IPS-15b (cell line): Measurements from ENCODE around the gene TGM5.
"Not testable (repeated sequence)": the region's sequence is repeated elsewhere in the genome, so short reads cannot be mapped to it uniquely, and the experiment has no call there.

Experiments used
- H3K27me3 ChIP-seq: one replicate; pipeline ENCODE4 v1.6.1; 2013; ENCODE audit warnings: low read length; ENCODE audit not compliant: control insufficient read depth, insufficient read depth
- H3K36me3 ChIP-seq: one replicate; pipeline ENCODE4 v1.6.1; 2013; ENCODE audit warnings: low read length; ENCODE audit not compliant: control insufficient read depth, insufficient read depth
- H3K4me1 ChIP-seq: one replicate; pipeline ENCODE4 v1.6.1; 2013; ENCODE audit warnings: mild to moderate bottlenecking, low read length; ENCODE audit not compliant: control insufficient read depth, insufficient read depth
- H3K4me3 ChIP-seq: one replicate; pipeline ENCODE4 v1.5.1; 2013; ENCODE audit warnings: low read depth, low read length
- H3K9ac ChIP-seq: one replicate; pipeline ENCODE4 v1.6.1; 2013; ENCODE audit warnings: low read depth, mild to moderate bottlenecking, low read length
- H3K9me3 ChIP-seq: one replicate; pipeline ENCODE4 v1.6.1; 2013; ENCODE audit warnings: mild to moderate bottlenecking, low read length; ENCODE audit not compliant: control insufficient read depth, insufficient read depth

TGM5 gene

GRCh38 chr15:43210807-43211206, 55.9 kb downstream of the TGM5 start:
- Histone ChIP-seq H3K9ac (no peak overlapping the region), H3K9me3 (no peaks in the 10 kb centered on the region), H3K4me1 (no peaks in the 10 kb centered on the region), H3K27me3 (no peaks in the 10 kb centered on the region), H3K4me3 (no peak overlapping the region), H3K36me3 (no peaks in the 10 kb centered on the region)

- Histone ChIP-seq H3K36me3 (no peaks in the 10 kb centered on the region), H3K9me3 (no peaks in the 10 kb centered on the region), H3K9ac (no peak overlapping the region), H3K27me3 (no peaks in the 10 kb centered on the region), H3K4me1 (no peaks in the 10 kb centered on the region), H3K4me3 (no peak overlapping the region)
Measured at GRCh38 chr15:43210172-43210745, 56.5 kb downstream of the TGM5 start.

- H3K27me3 ChIP-seq = no peaks in the 10 kb centered on the region
- H3K4me1 ChIP-seq = no peaks in the 10 kb centered on the region
- H3K9me3 ChIP-seq = no peaks in the 10 kb centered on the region
- no peak overlapping the region for H3K9ac ChIP-seq
- H3K36me3 ChIP-seq = no peaks in the 10 kb centered on the region
- peak overlapping the region; percentile 5 for H3K4me3 ChIP-seq
Measured at GRCh38 chr15:43209059-43209824, 57.5 kb downstream of the TGM5 start.

GRCh38 chr15:43208052-43209002, 58.4 kb downstream of the TGM5 start:
- no peak overlapping the region for H3K9ac ChIP-seq
- H3K4me1 ChIP-seq = no peaks in the 10 kb centered on the region
- H3K27me3 ChIP-seq = no peaks in the 10 kb centered on the region
- no peaks in the 10 kb centered on the region for H3K9me3 ChIP-seq
- no peaks in the 10 kb centered on the region for H3K36me3 ChIP-seq
- H3K4me3 ChIP-seq = peak overlapping the region; percentile 5

- Histone ChIP-seq H3K36me3 (no peaks in the 10 kb centered on the region), H3K27me3 (no peaks in the 10 kb centered on the region)
Measured at GRCh38 chr15:43207024-43207423, 59.7 kb downstream of the TGM5 start.

GRCh38 chr15:43206054-43206453, 60.7 kb downstream of the TGM5 start:
- Histone ChIP-seq H3K9me3 (no peaks in the 10 kb centered on the region), H3K36me3 (no peaks in the 10 kb centered on the region), H3K27me3 (no peaks in the 10 kb centered on the region), H3K4me3 (no peak overlapping the region), H3K9ac (no peak overlapping the region), H3K4me1 (no peaks in the 10 kb centered on the region)

More at GRCh38 chr15:43207024-43207423, 59.7 kb downstream of the TGM5 start:
- Histone ChIP-seq H3K4me1 (no peaks in the 10 kb centered on the region), H3K9ac (no peak overlapping the region), H3K4me3 (no peak overlapping the region), H3K9me3 (no peaks in the 10 kb centered on the region)

GRCh38 chr15:43204016-43204901, 62.5 kb downstream of the TGM5 start:
- Histone ChIP-seq H3K9ac (no peak overlapping the region), H3K36me3 (no peaks in the 10 kb centered on the region), H3K4me1 (no peaks in the 10 kb centered on the region), H3K9me3 (no peaks in the 10 kb centered on the region), H3K27me3 (no peaks in the 10 kb centered on the region), H3K4me3 (no peak overlapping the region)

GRCh38 chr15:43199945-43200488, 66.7 kb downstream of the TGM5 start:
- Histone ChIP-seq H3K4me3 (no peak overlapping the region), H3K9ac (no peak overlapping the region), H3K27me3 (no peaks in the 10 kb centered on the region), H3K36me3 (no peaks in the 10 kb centered on the region), H3K4me1 (no peaks in the 10 kb centered on the region), H3K9me3 (no peaks in the 10 kb centered on the region)

- Histone ChIP-seq H3K4me3 (no peak overlapping the region), H3K9ac (no peak overlapping the region), H3K36me3 (no peaks in the 10 kb centered on the region), H3K27me3 (no peaks in the 10 kb centered on the region), H3K9me3 (no peaks in the 10 kb centered on the region), H3K4me1 (no peaks in the 10 kb centered on the region)
Measured at GRCh38 chr15:43198992-43199391, 67.7 kb downstream of the TGM5 start.

- not testable (repeated sequence) for H3K36me3 ChIP-seq, H3K4me3 ChIP-seq, H3K9me3 ChIP-seq, H3K4me1 ChIP-seq, H3K9ac ChIP-seq, H3K27me3 ChIP-seq
Measured at GRCh38 chr15:43198556-43198955, 68.2 kb downstream of the TGM5 start.

GRCh38 chr15:43197773-43198172, 69.0 kb downstream of the TGM5 start:
- not testable (repeated sequence) for H3K9ac ChIP-seq, H3K4me3 ChIP-seq, H3K27me3 ChIP-seq, H3K9me3 ChIP-seq, H3K4me1 ChIP-seq, H3K36me3 ChIP-seq
